ENCODE results near the gene MBNL2.

Gene MBNL2, protein sequence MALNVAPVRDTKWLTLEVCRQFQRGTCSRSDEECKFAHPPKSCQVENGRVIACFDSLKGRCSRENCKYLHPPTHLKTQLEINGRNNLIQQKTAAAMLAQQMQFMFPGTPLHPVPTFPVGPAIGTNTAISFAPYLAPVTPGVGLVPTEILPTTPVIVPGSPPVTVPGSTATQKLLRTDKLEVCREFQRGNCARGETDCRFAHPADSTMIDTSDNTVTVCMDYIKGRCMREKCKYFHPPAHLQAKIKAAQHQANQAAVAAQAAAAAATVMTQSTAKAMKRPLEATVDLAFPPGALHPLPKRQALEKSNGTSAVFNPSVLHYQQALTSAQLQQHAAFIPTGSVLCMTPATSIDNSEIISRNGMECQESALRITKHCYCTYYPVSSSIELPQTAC

GRCh38 chr13:97221989-97222700 is at the start of gene MBNL2:
Gene MBNL2, plus strand, starts transcription at chr13:97222333. Its CDS starts 53,903 bp downstream, at chr13:97276236.
- DNase-seq (ENCODE audit: low read depth, low spot score), result peak; percentile 89

DNA sequence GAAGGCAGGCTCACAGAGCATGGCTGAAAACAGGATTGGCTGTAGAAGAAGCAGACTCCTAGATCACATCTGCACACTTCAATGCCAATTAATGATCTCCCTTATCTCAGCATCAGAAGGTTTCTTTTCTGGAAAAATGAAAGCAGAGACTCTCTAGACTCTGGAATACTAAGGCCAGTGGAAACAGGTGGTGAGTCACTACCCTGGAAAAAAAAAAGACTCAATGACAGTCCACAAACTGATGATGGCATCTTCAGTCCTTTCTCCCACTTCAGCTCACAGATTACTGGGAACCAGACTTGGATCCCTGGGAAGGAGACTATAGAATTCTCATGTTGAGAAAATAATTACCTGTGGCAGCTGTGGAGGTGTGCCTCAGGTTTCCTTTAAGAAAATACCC is 47.5 kb upstream of the MBNL2 start:
- no peak for DNase-seq (ENCODE audit: low read depth, low spot score)

GRCh38 chr13:97175041-97175440 is 47.1 kb upstream of the MBNL2 start:
- DNase-seq (ENCODE audit: low read depth, low spot score), result no peak

GRCh38 chr13:97179501-97179900 is 42.6 kb upstream of the MBNL2 start:
- DNase-seq (ENCODE audit: low read depth, low spot score), result peak; percentile 85

GRCh38 chr13:97182111-97182890 is 39.8 kb upstream of the MBNL2 start:
- no peak for DNase-seq (ENCODE audit: low read depth, low spot score)

GRCh38 chr13:97185291-97185690 is 36.8 kb upstream of the MBNL2 start:
- no peak for DNase-seq (ENCODE audit: low read depth, low spot score)

DNA sequence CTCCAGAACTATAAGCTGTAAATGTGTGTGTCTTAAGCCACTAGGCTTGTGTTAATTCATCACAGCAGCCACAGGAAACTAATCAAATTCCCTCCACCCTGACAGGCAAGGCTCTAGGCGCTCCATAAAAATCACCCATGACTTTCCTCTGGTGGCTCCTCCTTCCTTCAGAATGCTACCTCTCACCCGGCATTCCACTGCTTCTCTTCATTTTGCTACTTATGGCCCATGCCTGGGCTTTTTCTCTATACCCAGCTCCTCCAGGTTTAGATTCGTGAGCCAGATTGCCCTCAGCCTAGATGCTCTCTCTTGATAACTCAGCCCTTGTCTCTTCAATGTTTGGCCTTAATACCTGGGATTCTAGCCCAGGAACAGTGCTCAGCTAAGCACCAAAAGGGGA is 36.4 kb upstream of the MBNL2 start:
- DNase-seq (ENCODE audit: low read depth, low spot score), result no peak

GRCh38 chr13:97188207-97188606 is 33.9 kb upstream of the MBNL2 start:
- DNase-seq (ENCODE audit: low read depth, low spot score), result no peak

DNA sequence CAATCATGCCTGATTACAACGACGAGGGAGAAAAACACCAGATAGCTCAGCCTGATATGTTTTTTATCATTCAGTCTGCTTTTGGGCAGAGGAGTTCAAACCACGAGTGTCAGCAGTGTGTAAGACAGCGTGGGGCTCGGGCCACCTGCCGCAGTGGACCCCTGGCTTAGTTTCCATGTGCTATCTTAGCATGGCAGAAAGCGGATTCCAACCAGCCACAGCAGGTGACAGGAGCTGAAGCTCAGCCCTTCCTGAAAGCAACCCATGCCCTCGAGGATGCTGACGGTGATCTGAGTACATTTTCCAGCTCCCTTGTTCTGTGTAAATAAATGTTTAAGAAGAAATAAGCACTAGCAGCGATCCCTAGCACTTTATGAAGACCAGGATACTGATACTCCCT is 32.2 kb upstream of the MBNL2 start:
- DNase-seq (ENCODE audit: low read depth, low spot score), result no peak

GRCh38 chr13:97191142-97191541 is 31.0 kb upstream of the MBNL2 start:
- no peak for DNase-seq (ENCODE audit: low read depth, low spot score)

DNA sequence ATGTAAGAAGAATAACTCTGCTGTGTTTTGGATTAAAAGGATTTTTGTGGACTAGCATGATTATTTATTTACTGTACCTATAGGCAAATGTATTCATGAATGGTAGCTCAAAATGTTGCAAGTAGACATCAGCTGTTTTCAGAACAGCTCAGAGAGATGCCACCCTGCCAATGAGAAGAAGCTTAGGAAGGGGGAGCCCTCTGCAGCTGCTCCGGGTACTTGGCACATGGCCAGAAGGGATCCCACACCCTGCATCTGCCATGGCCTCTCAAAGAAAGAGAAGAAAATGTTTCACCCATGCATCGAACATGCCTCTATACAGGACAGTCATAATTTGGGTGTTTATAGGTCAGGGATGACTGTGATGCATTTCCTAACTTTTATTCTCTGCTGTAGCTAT is 30.5 kb upstream of the MBNL2 start:
- DNase-seq (ENCODE audit: low read depth, low spot score), result no peak

GRCh38 chr13:97192166-97192565 is 30.0 kb upstream of the MBNL2 start:
- DNase-seq (ENCODE audit: low read depth, low spot score), result no peak

- no peak for DNase-seq (ENCODE audit: low read depth, low spot score)
Measured at GRCh38 chr13:97193577-97193976, 28.6 kb upstream of the MBNL2 start.

DNA sequence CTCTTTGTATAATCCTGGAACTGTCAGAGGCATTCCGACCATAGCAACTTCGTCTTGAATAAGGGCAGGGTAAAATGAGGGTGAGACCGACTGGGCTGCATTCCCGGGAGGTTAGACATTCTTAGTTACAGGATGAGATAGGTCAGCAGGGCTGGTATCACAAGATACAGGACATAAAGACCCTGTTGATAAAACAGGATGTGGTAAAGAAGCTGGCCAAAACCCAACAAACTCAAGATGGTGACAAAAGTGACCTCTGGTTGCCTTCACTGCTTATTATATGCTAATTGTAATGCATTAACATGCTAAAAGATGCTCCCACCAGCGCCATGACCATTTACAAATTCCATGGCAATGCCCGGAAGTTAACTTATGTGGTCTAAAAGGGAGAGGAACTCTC is 27.7 kb upstream of the MBNL2 start:
- DNase-seq (ENCODE audit: low read depth, low spot score), result peak; percentile 25

- no peak for DNase-seq (ENCODE audit: low read depth, low spot score)
Measured at GRCh38 chr13:97196340-97196739, 25.8 kb upstream of the MBNL2 start.

GRCh38 chr13:97198753-97199152 is 23.4 kb upstream of the MBNL2 start:
- DNase-seq (ENCODE audit: low read depth, low spot score), result no peak

DNA sequence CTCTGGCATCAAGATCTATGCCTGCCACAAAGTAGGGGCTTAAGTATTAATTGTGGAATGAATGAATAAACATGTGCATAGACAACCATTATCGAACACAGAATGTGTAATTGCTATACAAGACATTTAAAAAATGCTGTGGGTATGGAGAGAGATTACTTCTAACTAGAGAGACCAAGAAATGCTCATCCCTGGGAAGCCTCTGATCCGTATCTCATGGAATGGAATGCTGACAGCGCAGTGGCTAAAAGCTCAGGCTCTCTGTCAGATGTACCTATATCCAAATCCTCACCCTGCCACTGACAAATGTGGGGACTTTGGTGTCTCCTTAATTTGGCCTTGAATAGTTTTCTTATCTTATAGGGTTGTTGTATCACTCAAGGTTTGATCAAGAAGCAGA is 22.7 kb upstream of the MBNL2 start:
- DNase-seq (ENCODE audit: low read depth, low spot score), result no peak

- no peak for DNase-seq (ENCODE audit: low read depth, low spot score)
Measured at GRCh38 chr13:97200081-97200942, 21.8 kb upstream of the MBNL2 start.

DNA sequence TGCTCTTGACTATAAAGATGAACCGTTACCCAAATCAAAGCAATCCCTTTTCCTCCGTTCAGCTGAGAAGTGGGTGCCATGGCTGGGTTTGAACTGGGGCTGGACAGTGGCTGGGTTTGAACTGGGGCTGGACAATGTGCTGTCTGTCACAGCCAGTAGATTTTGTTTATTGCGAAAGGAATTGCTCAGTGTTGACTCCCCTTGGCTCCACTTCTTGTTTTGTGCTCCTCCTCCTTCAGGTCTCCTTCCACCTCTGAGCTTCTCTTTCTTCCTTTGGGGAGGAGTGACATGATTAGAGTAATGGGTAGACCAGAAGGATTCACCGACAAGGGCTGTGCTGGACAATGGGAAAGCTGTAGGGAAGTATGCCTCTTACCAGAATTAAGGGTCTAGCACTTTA is 19.4 kb upstream of the MBNL2 start:
- DNase-seq (ENCODE audit: low read depth, low spot score), result no peak

GRCh38 chr13:97205465-97205864 is 16.7 kb upstream of the MBNL2 start:
- no peak for DNase-seq (ENCODE audit: low read depth, low spot score)

DNA sequence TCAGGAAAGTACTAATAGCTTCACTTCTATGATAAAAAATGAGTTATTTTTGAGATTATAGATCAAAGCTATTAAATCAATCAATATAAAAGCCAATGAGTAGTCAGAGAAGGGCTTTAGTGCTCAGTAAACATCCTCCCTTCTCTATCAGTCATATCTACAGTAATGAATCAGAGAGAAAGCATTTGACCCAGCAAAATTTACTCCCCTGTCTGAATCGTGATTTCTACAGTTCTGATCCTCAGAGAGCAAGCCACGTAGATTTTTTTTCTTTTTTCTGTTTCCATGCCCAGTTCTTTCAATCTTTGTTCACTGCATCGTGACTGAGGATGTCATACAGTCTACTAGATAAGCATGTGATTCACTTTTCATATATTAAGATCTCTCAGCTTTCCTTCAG is 16.2 kb upstream of the MBNL2 start:
- no peak for DNase-seq (ENCODE audit: low read depth, low spot score)

Measured in ELF-1 (cell line).